HepG2 (cell line): ENCODE results near the gene DLG3. TPM values are rescaled to one million over a fixed set of nuclear protein-coding genes. Genes with fewer than 3 reads are reported as not detected.

Source experiments
- ARNT ChIP-seq: fragments of 450-650 bp; IDR thresholded peaks from 2 replicates; pipeline ENCODE4 v1.6.1; 2017
- ATF7-NPFF ChIP-seq: sonication (generic); formaldehyde crosslinking; IDR thresholded peaks from 2 replicates; pipeline ENCODE4 v1.8.1; 2023; ENCODE audit warnings: mild to moderate bottlenecking, low read depth, missing genetic modification reagents, moderate library complexity
- DNMT1 ChIP-seq: sonication (generic); formaldehyde crosslinking; IDR thresholded peaks from 2 replicates; pipeline ENCODE4 v1.5.1; 2020; ENCODE audit warnings: mild to moderate bottlenecking, missing genetic modification reagents
- GATAD1 ChIP-seq: IDR thresholded peaks from 2 replicates; pipeline ENCODE4 v1.6.1; 2016; ENCODE audit warnings: missing genetic modification reagents, missing compliant biosample characterization
- HIC2 ChIP-seq: sonication (generic); formaldehyde crosslinking; IDR thresholded peaks from 2 replicates; pipeline ENCODE4 v1.9.0; 2022; ENCODE audit warnings: low read depth, missing genetic modification reagents
- HOMEZ ChIP-seq: IDR thresholded peaks from 2 replicates; pipeline ENCODE4 v1.6.1; 2016; ENCODE audit warnings: low read depth
- IKZF4 ChIP-seq: sonication (generic); formaldehyde crosslinking; IDR thresholded peaks from 2 replicates; pipeline ENCODE4 v1.5.1; 2020; ENCODE audit warnings: borderline replicate concordance, mild to moderate bottlenecking, low read depth, missing genetic modification reagents; ENCODE audit errors: not compliant biosample characterization
- KDM3A ChIP-seq: IDR thresholded peaks from 2 replicates; pipeline ENCODE4 v1.6.1; 2018; ENCODE audit warnings: low read depth, missing compliant biosample characterization
- KDM5A ChIP-seq: fragments of 200-600 bp; sonication (generic); IDR thresholded peaks from 2 replicates; pipeline ENCODE4 v1.7.0; 2018; ENCODE audit warnings: antibody characterized with exemption, mild to moderate bottlenecking, low read length, borderline replicate concordance
- MIER3 ChIP-seq: IDR thresholded peaks from 2 replicates; pipeline ENCODE4 v1.6.1; 2016; ENCODE audit warnings: missing compliant biosample characterization, borderline replicate concordance
- MNT ChIP-seq: fragments of 450-650 bp; IDR thresholded peaks from 2 replicates; pipeline ENCODE4 v1.6.1; 2016
- POGZ ChIP-seq: sonication (generic); formaldehyde crosslinking; IDR thresholded peaks from 2 replicates; pipeline ENCODE4 v1.4.0; 2020; ENCODE audit warnings: mild to moderate bottlenecking, missing genetic modification reagents
- STAG1 ChIP-seq: sonication (generic); formaldehyde crosslinking; IDR thresholded peaks from 2 replicates; pipeline ENCODE4 v1.4.0; 2020; ENCODE audit warnings: missing genetic modification reagents
- TBX2 ChIP-seq: sonication (generic); formaldehyde crosslinking; IDR thresholded peaks from 2 replicates; pipeline ENCODE4 v1.5.0; 2020; ENCODE audit warnings: missing genetic modification reagents, mild to moderate bottlenecking, borderline replicate concordance
- ZBTB46 ChIP-seq: sonication (generic); formaldehyde crosslinking; IDR thresholded peaks from 2 replicates; pipeline ENCODE4 v1.4.0; 2020; ENCODE audit warnings: mild to moderate bottlenecking, missing genetic modification reagents, borderline replicate concordance
- ZFP36L2 ChIP-seq: sonication (generic); formaldehyde crosslinking; IDR thresholded peaks from 2 replicates; pipeline ENCODE4 v1.4.0; 2020; ENCODE audit warnings: missing genetic modification reagents
- ZNF230 ChIP-seq: sonication (generic); formaldehyde crosslinking; IDR thresholded peaks from 2 replicates; pipeline ENCODE4 v1.4.0; 2020; ENCODE audit warnings: mild to moderate bottlenecking, missing genetic modification reagents
- ZNF414 ChIP-seq: sonication (generic); formaldehyde crosslinking; IDR thresholded peaks from 2 replicates; pipeline ENCODE4 v1.5.0; 2020; ENCODE audit warnings: missing genetic modification reagents
- ZNF616 ChIP-seq: sonication (generic); formaldehyde crosslinking; IDR thresholded peaks from 2 replicates; pipeline ENCODE4 v1.5.0; 2020; ENCODE audit warnings: low read depth, mild to moderate bottlenecking, missing genetic modification reagents
- ZNF770 ChIP-seq: sonication (generic); formaldehyde crosslinking; IDR thresholded peaks from 2 replicates; pipeline ENCODE4 v1.5.0; 2020; ENCODE audit warnings: mild to moderate bottlenecking, missing genetic modification reagents
- polyA plus RNA-seq, 8 experiments: library from polyadenylated mRNA; depleted of rRNA in 3 of 8; stranded (reverse) in 7 of 8; unstranded in 1 of 8; fragments of >200 nt; fragmentation: Illumina TruSeq in 4 of 8; extraction: Trizol in 4 of 8; gene quantifications; 2 replicates each; pipeline versions ENCODE4 v1.2.1 to v1.2.3, GENCODE V29; 2011 to 2016; ENCODE audit warnings: low read depth in 4 of 8, missing spikeins in 1 of 8, mixed read lengths in 1 of 8; ENCODE audit not compliant: insufficient read depth in 1 of 8
- total RNA-seq, 5 experiments: library from RNA; depleted of rRNA; stranded (reverse); fragments of >200 nt; fragmentation: Illumina TruSeq; extraction: Trizol; gene quantifications; 2 replicates each; pipeline ENCODE4 v1.2.3, GENCODE V29; 2016; ENCODE audit warnings: low read depth in 1 of 5

Gene DLG3
- total and polyA plus RNA-seq, 2 of the 13 experiments (the other 11 are each of a cell fraction or from before 2014, with no cell fraction given): 9.9 to 19.4 TPM

- TF ChIP-seq TBX2 (CRISPR knock-in tag) (0 out of 2 replicates have a peak, but pooled peaks have one; percentile 7), KDM3A (CRISPR knock-in tag) (0 out of 2 replicates have a peak, but pooled peaks have one; percentile 63), DNMT1 (no peak), MIER3 (CRISPR knock-in tag) (peak; percentile 22; the same call in 1 of the 2 replicates), HOMEZ (CRISPR knock-in tag) (no peak), ATF7-NPFF (0 out of 2 replicates have a peak, but pooled peaks have one; percentile 35), HIC2 (no peak), ZNF616 (CRISPR knock-in tag) (no peak), MNT (no peak), POGZ (CRISPR knock-in tag) (peak; percentile 59; the same call in 1 of the 2 replicates), ARNT (no peak), STAG1 (CRISPR knock-in tag) (peak; percentile 65), ZBTB46 (CRISPR knock-in tag) (no peak), KDM5A (no peak), ZNF230 (CRISPR knock-in tag) (0 out of 2 replicates have a peak, but pooled peaks have one; percentile 42), ZNF770 (CRISPR knock-in tag) (peak; percentile 90), ZFP36L2 (no peak), ZNF414 (CRISPR knock-in tag) (0 out of 2 replicates have a peak, but pooled peaks have one; percentile 42), GATAD1 (CRISPR knock-in tag) (peak; percentile 66), IKZF4 (CRISPR knock-in tag) (no peak)
These were observed 10.7 kb upstream of the DLG3 start (continued) for GRCh38 chrX:70433848-70434351.
